ENCODE measurements around the gene SLC23A1. TPM values are rescaled to one million over a fixed set of nuclear protein-coding genes. Genes with fewer than 3 reads are reported as not detected.

SLC23A1 gene
- total and polyA plus RNA-seq, 2 experiments from 2014 or later, result 0.06 TPM; not detected in 1

DNA sequence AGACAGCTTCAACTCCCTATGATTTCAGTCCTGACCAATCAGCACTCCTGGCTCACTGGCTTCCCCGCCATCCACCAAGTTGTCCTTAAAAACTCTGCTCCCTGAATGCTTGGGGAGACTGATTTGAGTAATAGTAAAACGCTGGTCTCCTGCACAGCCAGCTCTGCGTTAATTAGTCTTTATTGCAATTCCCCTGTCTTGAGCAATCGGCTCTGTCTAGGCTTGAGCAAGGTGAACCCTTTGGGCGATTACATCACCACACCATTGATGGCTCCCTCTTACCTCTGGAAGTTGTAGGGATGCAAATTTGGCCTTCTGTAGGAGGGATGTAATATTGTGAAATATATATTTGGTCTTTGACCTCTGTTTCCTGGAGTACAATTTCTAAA, 2.9 kb upstream of the SLC23A1 start:
- H3K4me3 ChIP-seq, result no peak overlapping the region
- no peaks in the 10 kb centered on the region for H3K27me3 ChIP-seq
- no peak for DNase-seq (ENCODE audit: low read depth in 1 of 2, low spot score in 1 of 2)
- no peak overlapping the region for H3K27ac ChIP-seq
- peaks cover 29% of the 10 kb centered on the region for H3K4me1 ChIP-seq (ENCODE audit: low read depth)
- no peaks in the 10 kb centered on the region for H3K36me3 ChIP-seq
- H3K9me3 ChIP-seq (ENCODE audit: low read depth), result no peaks in the 10 kb centered on the region
- TF ChIP-seq, protein P1, sequence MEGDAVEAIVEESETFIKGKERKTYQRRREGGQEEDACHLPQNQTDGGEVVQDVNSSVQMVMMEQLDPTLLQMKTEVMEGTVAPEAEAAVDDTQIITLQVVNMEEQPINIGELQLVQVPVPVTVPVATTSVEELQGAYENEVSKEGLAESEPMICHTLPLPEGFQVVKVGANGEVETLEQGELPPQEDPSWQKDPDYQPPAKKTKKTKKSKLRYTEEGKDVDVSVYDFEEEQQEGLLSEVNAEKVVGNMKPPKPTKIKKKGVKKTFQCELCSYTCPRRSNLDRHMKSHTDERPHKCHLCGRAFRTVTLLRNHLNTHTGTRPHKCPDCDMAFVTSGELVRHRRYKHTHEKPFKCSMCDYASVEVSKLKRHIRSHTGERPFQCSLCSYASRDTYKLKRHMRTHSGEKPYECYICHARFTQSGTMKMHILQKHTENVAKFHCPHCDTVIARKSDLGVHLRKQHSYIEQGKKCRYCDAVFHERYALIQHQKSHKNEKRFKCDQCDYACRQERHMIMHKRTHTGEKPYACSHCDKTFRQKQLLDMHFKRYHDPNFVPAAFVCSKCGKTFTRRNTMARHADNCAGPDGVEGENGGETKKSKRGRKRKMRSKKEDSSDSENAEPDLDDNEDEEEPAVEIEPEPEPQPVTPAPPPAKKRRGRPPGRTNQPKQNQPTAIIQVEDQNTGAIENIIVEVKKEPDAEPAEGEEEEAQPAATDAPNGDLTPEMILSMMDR (IDR thresholded peaks at IDR 0.05; ENCODE audit: low read depth, low read length), result no peak

DNA sequence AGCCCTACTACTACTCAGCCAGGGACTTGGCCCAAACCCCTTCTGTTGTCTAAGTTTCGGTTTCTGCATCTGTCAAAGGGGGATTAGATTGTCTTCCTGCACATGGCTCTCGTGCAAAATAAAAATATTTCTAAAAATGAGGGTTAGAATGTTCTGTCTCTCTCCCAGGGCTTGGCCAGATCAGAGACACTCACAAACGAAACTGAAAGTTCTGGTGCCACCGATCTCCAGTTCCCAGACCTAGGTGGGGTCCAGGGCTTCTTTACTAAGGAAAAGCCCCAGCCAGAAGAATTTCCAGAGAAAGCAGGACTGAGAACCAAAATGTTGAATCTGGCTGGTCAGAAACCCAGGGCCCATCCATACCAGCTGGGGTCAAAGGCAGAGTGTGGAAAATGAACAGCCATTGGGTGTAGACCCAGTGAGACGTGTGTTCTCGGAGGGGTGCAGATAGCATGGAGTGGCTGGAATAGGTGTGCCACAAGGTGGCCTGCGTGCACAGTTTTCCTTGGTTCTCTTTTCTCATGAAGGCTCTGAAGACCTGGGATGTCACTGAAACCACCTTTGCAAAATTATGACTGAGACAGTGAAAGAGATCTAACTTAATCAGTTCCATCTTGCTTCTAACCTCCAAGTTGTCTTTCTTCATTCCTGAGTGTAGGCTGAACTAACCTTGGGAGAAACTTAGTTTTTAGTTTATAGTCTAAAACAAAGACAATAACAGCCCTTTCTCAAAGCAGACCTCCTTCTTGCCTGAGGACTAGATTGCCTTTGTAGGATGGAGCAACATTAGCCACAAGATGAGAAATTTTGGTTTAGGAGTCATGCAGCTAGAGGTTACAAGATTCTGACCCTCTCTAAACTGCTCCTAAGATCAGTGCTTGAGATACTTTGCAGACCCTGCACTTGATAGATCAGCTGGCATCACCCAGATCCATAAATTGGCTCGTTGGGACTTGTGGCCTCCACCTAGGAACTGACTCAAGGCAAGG, 2.3 kb upstream of the SLC23A1 start:
- no peak overlapping the region for H3K4me3 ChIP-seq
- H3K4me1 ChIP-seq (ENCODE audit: low read depth), result peaks cover 29% of the 10 kb centered on the region
- no peak for DNase-seq (ENCODE audit: low read depth in 1 of 2, low spot score in 1 of 2)
- no peak overlapping the region for H3K27ac ChIP-seq
- H3K36me3 ChIP-seq, result no peaks in the 10 kb centered on the region
- H3K27me3 ChIP-seq, result no peaks in the 10 kb centered on the region
- no peaks in the 10 kb centered on the region for H3K9me3 ChIP-seq (ENCODE audit: low read depth)
- TF ChIP-seq, protein P1 (IDR thresholded peaks at IDR 0.05; ENCODE audit: low read depth, low read length), result no peak

DNA sequence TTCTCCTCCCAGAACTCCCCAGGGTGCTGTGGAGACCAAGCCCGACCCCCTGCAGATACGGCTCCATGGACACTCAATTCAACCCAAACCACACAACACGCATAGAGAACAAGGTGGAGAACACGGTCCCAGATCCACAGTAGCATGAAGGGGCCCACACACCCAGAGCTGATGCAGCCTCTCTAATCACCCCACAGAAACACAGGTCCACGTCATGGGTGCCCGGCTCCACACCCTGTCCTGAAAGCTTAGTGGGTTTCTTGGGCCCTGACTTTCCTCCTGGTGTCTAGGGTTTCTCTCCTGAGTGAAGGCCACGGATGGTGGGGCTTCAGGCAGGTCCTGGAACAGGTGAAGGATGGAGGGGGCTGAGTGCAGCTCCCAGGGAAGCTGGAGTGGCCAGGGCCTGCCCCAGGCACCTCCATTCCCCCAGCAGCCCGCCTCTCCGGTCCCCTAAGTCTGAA, 1.5 kb upstream of the SLC23A1 start:
- Histone ChIP-seq H3K9me3 (ENCODE audit: low read depth) (no peaks in the 10 kb centered on the region), H3K4me3 (no peak overlapping the region), H3K4me1 (ENCODE audit: low read depth) (peaks cover 29% of the 10 kb centered on the region), H3K27me3 (no peaks in the 10 kb centered on the region), H3K36me3 (no peaks in the 10 kb centered on the region), H3K27ac (no peak overlapping the region)
- TF ChIP-seq, protein P1 (IDR thresholded peaks at IDR 0.05; ENCODE audit: low read depth, low read length), result no peak
- DNase-seq (ENCODE audit: low read depth in 1 of 2, low spot score in 1 of 2), result no peak

DNA sequence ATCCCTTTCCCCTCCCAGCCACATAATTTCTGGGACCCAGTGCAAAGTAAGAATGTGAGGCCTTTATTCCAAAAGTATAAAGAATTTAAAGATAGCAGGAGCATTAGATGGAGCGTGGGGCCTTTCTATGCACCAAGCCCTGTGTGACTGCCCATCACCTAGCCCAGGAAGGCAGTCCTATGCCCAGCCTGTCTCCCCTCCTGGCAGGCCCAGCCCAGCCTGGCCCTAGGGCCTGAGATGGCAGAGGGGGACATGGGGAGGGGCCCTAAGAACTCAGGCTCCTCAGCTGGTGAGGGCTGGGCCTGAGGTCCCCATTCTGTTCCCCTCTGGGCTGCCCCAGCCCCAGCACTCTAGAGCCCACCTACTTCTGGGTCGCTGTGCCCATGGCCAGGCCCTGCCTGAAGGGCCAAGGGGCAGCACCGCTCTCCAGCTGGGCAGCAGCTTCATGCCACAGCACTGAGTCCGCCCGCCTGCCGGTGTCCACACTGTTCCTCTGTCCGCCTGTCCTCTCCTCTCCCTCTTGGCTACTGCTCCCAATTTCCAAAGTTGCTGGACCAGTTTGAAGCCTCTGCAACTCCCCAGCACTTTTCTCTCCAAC, 995 bp upstream of the SLC23A1 start:
- peaks cover 29% of the 10 kb centered on the region for H3K4me1 ChIP-seq (ENCODE audit: low read depth)
- no peak overlapping the region for H3K27ac ChIP-seq
- H3K4me3 ChIP-seq, result no peak overlapping the region
- TF ChIP-seq, protein P1 (IDR thresholded peaks at IDR 0.05; ENCODE audit: low read depth, low read length), result no peak
- no peaks in the 10 kb centered on the region for H3K9me3 ChIP-seq (ENCODE audit: low read depth)
- H3K36me3 ChIP-seq, result no peaks in the 10 kb centered on the region
- no peak for DNase-seq (ENCODE audit: low read depth in 1 of 2, low spot score in 1 of 2)
- H3K27me3 ChIP-seq, result no peaks in the 10 kb centered on the region

DNA sequence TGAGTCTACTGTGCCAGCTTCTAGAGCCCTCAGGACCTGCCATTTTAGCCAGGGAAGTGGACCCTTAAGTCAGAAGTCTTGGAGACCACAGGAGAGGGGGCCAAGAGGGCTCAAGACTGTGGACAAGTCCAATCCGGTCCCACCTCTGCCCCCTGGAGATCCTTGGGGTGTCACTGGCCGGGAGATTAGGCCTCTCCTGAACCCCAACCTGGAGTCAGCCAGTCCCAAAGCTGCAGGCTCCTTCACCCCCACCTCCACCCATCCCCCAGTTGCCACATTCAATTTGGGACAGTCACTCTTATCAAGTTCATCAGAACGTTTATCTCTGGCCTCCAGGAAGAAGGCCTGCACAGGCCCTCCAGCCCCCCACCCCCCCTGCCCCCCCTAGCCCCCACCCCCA, 290 bp downstream of the SLC23A1 start:
- H3K36me3 ChIP-seq, result no peaks in the 10 kb centered on the region
- no peak overlapping the region for H3K27ac ChIP-seq
- DNase-seq (ENCODE audit: low read depth in 1 of 2, low spot score in 1 of 2), result no peak
- H3K4me3 ChIP-seq, result no peak overlapping the region
- H3K27me3 ChIP-seq, result no peaks in the 10 kb centered on the region
- H3K9me3 ChIP-seq (ENCODE audit: low read depth), result no peaks in the 10 kb centered on the region
- peaks cover 20% of the 10 kb centered on the region for H3K4me1 ChIP-seq (ENCODE audit: low read depth)
- TF ChIP-seq, protein P1 (IDR thresholded peaks at IDR 0.05; ENCODE audit: low read depth, low read length), result no peak

Measured in cardiac muscle cell (in vitro differentiated cells and primary cell).